HepG2 (cell line): Measurements from ENCODE around the gene ARMC2. TPM values are rescaled to one million over a fixed set of nuclear protein-coding genes. Genes with fewer than 3 reads are reported as not detected.
A peak's percentile ranks its signal among the peaks of the same experiment; 100 is the strongest.

Experiments
- ATAC-seq: fragments of 200-7000 bp; cut with Tn5 transposase; 3 replicates; pipeline ENCODE4 v1.9.1; 2020; ENCODE audit warnings: mild to moderate bottlenecking, moderate library complexity
- BruUV-seq: library from RNA; stranded (reverse); fragments of 400-500 nt; replicated peaks from 2 replicates; lab custom pipeline; 2021; lab: Mats Ljungman, UMichigan
- CTCF ChIA-PET: fragments of 300-600 bp; formaldehyde crosslinking; extraction: SDS; loops from one replicate; lab custom pipeline; 2021; ENCODE audit warnings: low total read pairs, inconsistent platforms, low intra/inter-chr PET ratio; lab: Yijun Ruan, JAX
- POLR2A ChIA-PET: fragments of 350-600 bp; sonication (Branson Sonifier 250); formaldehyde crosslinking; loops from one replicate; lab custom pipeline; 2020; ENCODE audit warnings: antibody characterized with exemption, inconsistent platforms; lab: Yijun Ruan, JAX
- DNase-seq: peaks from one replicate; pipeline ENCODE4 v3.0.0-alpha.2; 2015; ENCODE audit warnings: low spot score
- FAIRE-seq: peaks from 3 replicates; lab custom pipeline; 2011; peaks lifted over from hg19 to GRCh38; lab: Jason Lieb, UNC
- H2AFZ ChIP-seq: one replicate; pipeline ENCODE4 v1.6.1; 2011; ENCODE audit warnings: low read length, inconsistent platforms
- H3K27ac ChIP-seq: fragments of 300-600 bp; 3 replicates; pipeline ENCODE4 v1.8.0; 2011; ENCODE audit warnings: mixed run types, mild to moderate bottlenecking, mixed read lengths, low read length, inconsistent platforms; ENCODE audit not compliant: insufficient read depth; ENCODE audit errors: extremely low read length
- H3K27me3 ChIP-seq, 2 experiments: fragments of 200-600 bp in 1 of 2; 2 replicates in 1 of 2; 3 replicates in 1 of 2; pipeline versions ENCODE4 v1.6.0 to v1.8.0; 2011; ENCODE audit warnings: low read length in 2 of 2, mild to moderate bottlenecking in 2 of 2, moderate library complexity in 2 of 2, inconsistent platforms in 1 of 2; ENCODE audit not compliant: insufficient read depth in 2 of 2, control insufficient read depth in 1 of 2
- H3K36me3 ChIP-seq, 2 experiments: fragments of 200-600 bp in 1 of 2; replicated peaks in 1 of 2; 2 replicates in 1 of 2; 3 replicates in 1 of 2; pipeline versions ENCODE4 v1.5.1 to v1.8.0; 2011; ENCODE audit warnings: low read length in 2 of 2, inconsistent platforms in 1 of 2; ENCODE audit not compliant: insufficient read depth in 2 of 2, control insufficient read depth in 1 of 2
- H3K4me1 ChIP-seq: 2 replicates; pipeline ENCODE4 v1.5.1; 2012; ENCODE audit warnings: low read length, inconsistent platforms; ENCODE audit not compliant: insufficient read depth
- H3K4me2 ChIP-seq: 2 replicates; pipeline ENCODE4 v1.6.0; 2011; ENCODE audit warnings: low read depth, low read length, inconsistent platforms
- H3K4me3 ChIP-seq, 3 experiments: fragments of 200-600 bp in 1 of 3; sonication (generic), shearing (Covaris generic) in 1 of 3; replicated peaks in 1 of 3; 2 replicates each; pipeline ENCODE4 v1.5.1; 2011 to 2016; ENCODE audit warnings: low read length in 3 of 3, inconsistent platforms in 2 of 3, low read depth in 2 of 3, mild to moderate bottlenecking in 2 of 3, control low read depth in 1 of 3, mixed read lengths in 1 of 3; ENCODE audit not compliant: insufficient read depth in 1 of 3
- H3K79me2 ChIP-seq: one replicate; pipeline ENCODE4 v1.6.1; 2011; ENCODE audit warnings: low read length, inconsistent platforms; ENCODE audit not compliant: insufficient read depth
- H3K9ac ChIP-seq: 2 replicates; pipeline ENCODE4 v1.6.0; 2011; ENCODE audit warnings: mild to moderate bottlenecking, low read depth, low read length, inconsistent platforms; ENCODE audit not compliant: insufficient read depth
- H3K9me3 ChIP-seq: 2 replicates; pipeline ENCODE4 v1.5.1; 2012; ENCODE audit warnings: mild to moderate bottlenecking, low read length
- H4K20me1 ChIP-seq: 2 replicates; pipeline ENCODE4 v1.6.0; 2011; ENCODE audit warnings: inconsistent platforms, mild to moderate bottlenecking, low read length, moderate library complexity; ENCODE audit not compliant: insufficient read depth
- ATRX ChIP-seq: sonication (generic); formaldehyde crosslinking; IDR thresholded peaks from 2 replicates; pipeline ENCODE4 v1.4.0; 2020; ENCODE audit warnings: missing genetic modification reagents, borderline replicate concordance
- CEBPZ ChIP-seq: IDR thresholded peaks from 2 replicates; pipeline ENCODE4 v1.6.1; 2012; ENCODE audit warnings: low read length, improper control_type of control experiment
- ERF ChIP-seq: IDR thresholded peaks from 2 replicates; pipeline ENCODE4 v1.6.1; 2018; ENCODE audit warnings: missing biosample characterization, missing genetic modification reagents
- FOXC1 ChIP-seq: sonication (generic); formaldehyde crosslinking; IDR thresholded peaks from 2 replicates; pipeline ENCODE4 v1.8.0; 2022; ENCODE audit warnings: mild to moderate bottlenecking, missing genetic modification reagents, borderline replicate concordance
- KDM2A ChIP-seq: sonication (generic); formaldehyde crosslinking; IDR thresholded peaks from 2 replicates; pipeline ENCODE4 v1.4.0; 2020; ENCODE audit warnings: low read depth, missing genetic modification reagents, borderline replicate concordance
- NR2C2 ChIP-seq: sonication (generic); formaldehyde crosslinking; IDR thresholded peaks from 2 replicates; pipeline ENCODE4 v1.4.0; 2020; ENCODE audit warnings: missing genetic modification reagents, mild to moderate bottlenecking, moderate library complexity, borderline replicate concordance
- RAD21 ChIP-seq: fragments of 450-650 bp; formaldehyde crosslinking; IDR thresholded peaks from 2 replicates; pipeline ENCODE4 v1.5.0; 2020; ENCODE audit warnings: mild to moderate bottlenecking
- RFXANK ChIP-seq: IDR thresholded peaks from 2 replicates; pipeline ENCODE4 v1.6.1; 2016
- RNF219 ChIP-seq: sonication (generic); formaldehyde crosslinking; IDR thresholded peaks from 2 replicates; pipeline ENCODE4 v1.5.0; 2020; ENCODE audit warnings: mild to moderate bottlenecking, missing genetic modification reagents
- SP4 ChIP-seq: sonication (generic); formaldehyde crosslinking; IDR thresholded peaks from 2 replicates; pipeline ENCODE4 v1.8.1; 2023; ENCODE audit warnings: mild to moderate bottlenecking, missing genetic modification reagents
- TEAD2 ChIP-seq: sonication (generic); formaldehyde crosslinking; IDR thresholded peaks from 2 replicates; pipeline ENCODE4 v1.9.0; 2021; ENCODE audit warnings: missing genetic modification reagents
- ZFP41 ChIP-seq: sonication (generic); formaldehyde crosslinking; IDR thresholded peaks from 2 replicates; pipeline ENCODE4 v1.4.0; 2020; ENCODE audit warnings: mild to moderate bottlenecking, missing genetic modification reagents, borderline replicate concordance
- ZNF362 ChIP-seq: sonication (generic); formaldehyde crosslinking; IDR thresholded peaks from 2 replicates; pipeline ENCODE4 v1.4.0; 2020; ENCODE audit warnings: missing genetic modification reagents, mild to moderate bottlenecking, borderline replicate concordance
- ZNF552 ChIP-seq: sonication (generic); formaldehyde crosslinking; IDR thresholded peaks from 2 replicates; pipeline ENCODE4 v1.9.0; 2022; ENCODE audit warnings: missing genetic modification reagents, mild to moderate bottlenecking, borderline replicate concordance
- ZNF597 ChIP-seq: sonication (generic); formaldehyde crosslinking; IDR thresholded peaks from 2 replicates; pipeline ENCODE4 v1.5.0; 2020; ENCODE audit warnings: missing genetic modification reagents
- ZZZ3 ChIP-seq: sonication (generic); formaldehyde crosslinking; IDR thresholded peaks from 2 replicates; pipeline ENCODE4 v1.4.0; 2020; ENCODE audit warnings: missing genetic modification reagents, mild to moderate bottlenecking, borderline replicate concordance
- WGBS: methylation state at CpG from one replicate; pipeline ENCODE4 v1.1.6; 2017; ENCODE audit warnings: low lambda C conversion rate; 5-methylcytosine and 5-hydroxymethylcytosine counted together
- in situ Hi-C: cut with HindIII; loops from 2 replicates; pipeline ENCODE4 v1.10.0; 2017; ENCODE audit warnings: low pct_unique_long_range_greater_than_20kb; ENCODE audit not compliant: extremely low pct_ligation_motif_present
- intact Hi-C: fragments of 100-400 bp; cut with micrococcal nuclease; formaldehyde crosslinking; loops from one replicate; pipeline ENCODE4 v1.10.0; 2022; ENCODE audit not compliant: unreplicated experiment
- polyA plus RNA-seq, 8 experiments: library from polyadenylated mRNA; depleted of rRNA in 3 of 8; stranded (reverse) in 7 of 8; unstranded in 1 of 8; fragments of >200 nt; fragmentation: Illumina TruSeq in 4 of 8; extraction: Trizol in 4 of 8; gene quantifications; 2 replicates each; pipeline versions ENCODE4 v1.2.1 to v1.2.3, GENCODE V29; 2011 to 2016; ENCODE audit warnings: low read depth in 4 of 8, missing spikeins in 1 of 8, mixed read lengths in 1 of 8; ENCODE audit not compliant: insufficient read depth in 1 of 8
- total RNA-seq, 5 experiments: library from RNA; depleted of rRNA; stranded (reverse); fragments of >200 nt; fragmentation: Illumina TruSeq; extraction: Trizol; gene quantifications; 2 replicates each; pipeline ENCODE4 v1.2.3, GENCODE V29; 2016; ENCODE audit warnings: low read depth in 1 of 5

Gene ARMC2
- total and polyA plus RNA-seq, 2 of the 13 experiments (the other 11 are each of a cell fraction or from before 2014, with no cell fraction given) = 1.4 to 3.2 TPM

- no peak for TF ChIP-seq RNF219 (CRISPR knock-in tag)
These were observed 38.1 kb upstream of the ARMC2 start (continued) for GRCh38 chr6:108810057-108810643.

GRCh38 chr6:108811490-108811889, 36.7 kb upstream of the ARMC2 start:
- H3K4me3 ChIP-seq = no peak overlapping the region
- H4K20me1 ChIP-seq = no peaks in the 10 kb centered on the region
- WGBS = 50% methylated on average over 3 of the region's 7 CpGs
- no peaks in the 10 kb centered on the region for H3K36me3 ChIP-seq
- H3K27ac ChIP-seq = no peak overlapping the region
- ATAC-seq = peak; percentile 74
- no peaks in the 10 kb centered on the region for H3K9me3 ChIP-seq
- in situ Hi-C loops = no loop called here
- no TSS peak for BruUV-seq
- CTCF ChIA-PET = no interaction called here
- no peak for DNase-seq
- POLR2A ChIA-PET = interaction anchor here (0.5 kb wide), 1 partner anchor 573 kb away, joined by 3 read pairs; no protein-coding TSS in a partner anchor
- no peaks in the 10 kb centered on the region for H3K4me1 ChIP-seq
- no peak overlapping the region for H2AFZ ChIP-seq
- no peak overlapping the region for H3K4me2 ChIP-seq
- H3K9ac ChIP-seq = no peak overlapping the region
- FAIRE-seq = no peak
- H3K27me3 ChIP-seq = peaks cover 0 to 9% of the 10 kb centered on the region in 2 experiments; a peak in 2 of 5 replicates
- intact Hi-C loops = no loop called here
- no peaks in the 10 kb centered on the region for H3K79me2 ChIP-seq
- TF ChIP-seq ZNF597 (CRISPR knock-in tag) (no peak), CEBPZ (no peak), RFXANK (CRISPR knock-in tag) (no peak), ATRX (CRISPR knock-in tag) (no peak), NR2C2 (CRISPR knock-in tag) (no peak), ZNF552 (no peak), ZZZ3 (CRISPR knock-in tag) (no peak), KDM2A (CRISPR knock-in tag) (no peak), ZNF362 (CRISPR knock-in tag) (no peak), TEAD2 (CRISPR knock-in tag) (no peak), RAD21 (CRISPR knock-in tag) (no peak), ZFP41 (CRISPR knock-in tag) (no peak), FOXC1 (no peak), SP4 (CRISPR knock-in tag) (no peak), ERF (CRISPR knock-in tag) (no peak)
